Fibroblast of lung (primary cell): ENCODE data around the gene SAG.

ENCODE experiments used
- CTCF ChIP-seq, 2 donors: IDR thresholded peaks in 1 of 2; conservative IDR thresholded peaks in 1 of 2; 1 replicate in 1 of 2; 2 replicates in 1 of 2; pipeline ENCODE4 v1.5.1; 2011 to 2012; ENCODE audit warnings: low read length in 2 of 2, control low read depth in 1 of 2, inconsistent platforms in 1 of 2, low read depth in 1 of 2, mild to moderate bottlenecking in 1 of 2
- EZH2 ChIP-seq: IDR thresholded peaks from 2 replicates; pipeline ENCODE4 v1.5.1; 2012; ENCODE audit warnings: low read length, control low read depth, mild to moderate bottlenecking; ENCODE audit errors: missing control alignments

- TF ChIP-seq CTCF (conservative IDR thresholded peaks at IDR 0.05 in 1 of 2, IDR thresholded peaks at IDR 0.05 in 1 of 2; ENCODE audit: low read depth in 1 of 2, low read length in 2 of 2) (no peak), EZH2 (no peak)
Measured at GRCh38 chr2:233267516-233268245, 39.9 kb upstream of the SAG start.
